Activated CD4-positive, alpha-beta T cell treated with anti-CD3 and anti-CD28 coated beads for 48 hours (primary cell): Measurements from ENCODE around the gene NUFIP1.
"Not testable (repeated sequence)": the region's sequence is repeated elsewhere in the genome, so short reads cannot be mapped to it uniquely, and the experiment has no call there.

Experiments used
- DNase-seq: peaks from one replicate; pipeline ENCODE4 v3.0.0-alpha.2; 2020

Gene NUFIP1

GRCh38 chr13:44919104-44919804, 70.0 kb downstream of the NUFIP1 start:
- DNase-seq, result no peak

GRCh38 chr13:44918326-44919103, 70.8 kb downstream of the NUFIP1 start:
- peak; percentile 86 for DNase-seq

GRCh38 chr13:44917589-44918325, 71.5 kb downstream of the NUFIP1 start:
- peak; percentile 96 for DNase-seq

- no peak for DNase-seq
Observed at GRCh38 chr13:44912278-44913016, 76.8 kb downstream of the NUFIP1 start.

- no peak for DNase-seq
Observed at GRCh38 chr13:44908712-44909111, 80.6 kb downstream of the NUFIP1 start.

- no peak for DNase-seq
Observed at GRCh38 chr13:44908266-44908665, 81.0 kb downstream of the NUFIP1 start.

- no peak for DNase-seq
Observed at GRCh38 chr13:44906713-44907112, 82.6 kb downstream of the NUFIP1 start.

GRCh38 chr13:44906230-44906629, 83.0 kb downstream of the NUFIP1 start:
- DNase-seq, result no peak

- DNase-seq, result no peak
Observed at GRCh38 chr13:44905556-44905955, 83.7 kb downstream of the NUFIP1 start.

GRCh38 chr13:44904967-44905366, 84.3 kb downstream of the NUFIP1 start:
- no peak for DNase-seq

- DNase-seq, result no peak
Observed at GRCh38 chr13:44903574-44903985, 85.7 kb downstream of the NUFIP1 start.

- DNase-seq, result no peak
Observed at GRCh38 chr13:44902738-44903137, 86.5 kb downstream of the NUFIP1 start.

GRCh38 chr13:44899967-44900366, 89.3 kb downstream of the NUFIP1 start:
- no peak for DNase-seq

GRCh38 chr13:44898308-44898707, 91.0 kb downstream of the NUFIP1 start:
- not testable (repeated sequence) for DNase-seq

- DNase-seq, result no peak
Observed at GRCh38 chr13:44895953-44896335, 93.3 kb downstream of the NUFIP1 start.

GRCh38 chr13:44895264-44895952, 93.9 kb downstream of the NUFIP1 start:
- no peak for DNase-seq

- no peak for DNase-seq
Observed at GRCh38 chr13:44894001-44894770, 95.1 kb downstream of the NUFIP1 start.
